Left cardiac atrium (tissue), 4 donors: ENCODE measurements around the gene FAM174A. TPM values are rescaled to one million over a fixed set of nuclear protein-coding genes. Genes with fewer than 3 reads are reported as not detected.
"Not testable (repeated sequence)": the region's sequence is repeated elsewhere in the genome, so short reads cannot be mapped to it uniquely, and the experiment has no call there.

ENCODE experiments used
- ATAC-seq, 2 donors: fragments of 200-7000 bp; cut with Tn5 transposase; one replicate each; pipeline ENCODE4 v1.9.1; 2020; ENCODE audit warnings: mild to moderate bottlenecking in 2 of 2, moderate library complexity in 2 of 2
- DNase-seq: peaks from one replicate; pipeline ENCODE4 v3.0.0-alpha.2; 2020
- intact Hi-C, 2 donors: fragments of 100-400 bp; cut with DNase I; formaldehyde crosslinking; loops; one replicate each; pipeline versions ENCODE4 v1.14.1 to v1.15.1; 2022 to 2023
- total RNA-seq, 2 donors: library from RNA; stranded (reverse); fragmentation: NEBNext Ultra II Directional; extraction: Animal tissue kit (Norgen Biotek cat#: 25700); gene quantifications; one replicate each; pipeline ENCODE4 v1.2.1, GENCODE V29; 2021
- donor health status: DM: no; HTN: yes; CAD: no.
- donor health status: DM: no; HTN: yes; CAD: no; lungs with severe emphysema.
- donor health status: DM: yes; HTN: yes; CAD: no.
- donor health status: Dilated cardiomyopathy.

FAM174A gene
- total RNA-seq, 2 donors from 2014 or later = 12.6 to 20.8 TPM

- no peak for ATAC-seq
- no peak for DNase-seq
- intact Hi-C loops = no loop called here
Measured at GRCh38 chr5:100566382-100567141, 31.4 kb downstream of the FAM174A start.

GRCh38 chr5:100574716-100575115 is 39.5 kb downstream of the FAM174A start:
- ATAC-seq (no peak), DNase-seq (no peak)
- intact Hi-C loops = no loop called here

DNA sequence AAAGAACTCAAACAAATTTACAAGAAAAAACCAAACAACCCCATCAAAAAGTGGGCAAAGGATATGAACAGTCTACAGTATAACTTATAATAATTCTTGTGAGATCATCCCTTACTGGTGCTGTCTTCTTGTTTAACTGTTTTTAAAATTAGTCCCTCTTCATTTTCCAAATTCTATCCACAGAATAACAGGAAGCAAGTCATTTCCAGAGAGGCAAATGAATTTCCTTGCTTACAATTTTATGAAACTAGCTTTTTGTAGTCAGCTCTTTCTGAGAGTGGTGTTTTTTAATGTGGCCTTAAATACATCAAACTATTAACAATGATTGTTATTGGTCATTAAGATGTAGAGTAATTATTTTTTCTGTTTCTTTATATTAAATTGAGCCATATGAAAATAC is 40.6 kb downstream of the FAM174A start:
- intact Hi-C loops = no loop called here
- ATAC-seq (no peak), DNase-seq (no peak)

GRCh38 chr5:100576217-100576751 is 41.1 kb downstream of the FAM174A start:
- DNase-seq (no peak), ATAC-seq (no peak)
- intact Hi-C loops = no loop called here

DNA sequence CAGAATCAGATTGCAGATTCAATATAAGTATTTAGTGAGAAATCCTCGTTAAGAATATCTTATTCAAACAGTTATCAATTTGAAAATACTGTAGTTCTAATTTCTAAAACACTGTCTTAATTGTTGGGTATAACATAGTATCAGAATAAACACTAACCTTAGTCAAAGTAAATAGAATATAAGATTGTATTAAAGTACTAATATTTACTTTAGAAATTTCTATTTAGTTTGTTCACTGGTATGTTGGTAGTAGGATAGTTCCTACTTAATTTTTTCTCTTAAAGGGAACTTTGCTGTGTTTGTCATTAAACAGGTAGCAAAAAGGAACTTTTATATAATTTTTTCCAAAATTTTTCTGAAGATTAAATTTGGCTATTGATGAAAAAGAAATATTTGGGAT is 42.3 kb downstream of the FAM174A start:
- ATAC-seq (no peak), DNase-seq (no peak)
- intact Hi-C loops = no loop called here

- ATAC-seq (no peak), DNase-seq (no peak)
- intact Hi-C loops = no loop called here
Measured at GRCh38 chr5:100584069-100584468, 48.9 kb downstream of the FAM174A start.

- DNase-seq (no peak), ATAC-seq (no peak)
- intact Hi-C loops = no loop called here
Measured at GRCh38 chr5:100584889-100585288, 49.7 kb downstream of the FAM174A start.

- no peak for ATAC-seq
- intact Hi-C loops = no loop called here
- DNase-seq = no peak
Measured at GRCh38 chr5:100590867-100591266, 55.7 kb downstream of the FAM174A start.

DNA sequence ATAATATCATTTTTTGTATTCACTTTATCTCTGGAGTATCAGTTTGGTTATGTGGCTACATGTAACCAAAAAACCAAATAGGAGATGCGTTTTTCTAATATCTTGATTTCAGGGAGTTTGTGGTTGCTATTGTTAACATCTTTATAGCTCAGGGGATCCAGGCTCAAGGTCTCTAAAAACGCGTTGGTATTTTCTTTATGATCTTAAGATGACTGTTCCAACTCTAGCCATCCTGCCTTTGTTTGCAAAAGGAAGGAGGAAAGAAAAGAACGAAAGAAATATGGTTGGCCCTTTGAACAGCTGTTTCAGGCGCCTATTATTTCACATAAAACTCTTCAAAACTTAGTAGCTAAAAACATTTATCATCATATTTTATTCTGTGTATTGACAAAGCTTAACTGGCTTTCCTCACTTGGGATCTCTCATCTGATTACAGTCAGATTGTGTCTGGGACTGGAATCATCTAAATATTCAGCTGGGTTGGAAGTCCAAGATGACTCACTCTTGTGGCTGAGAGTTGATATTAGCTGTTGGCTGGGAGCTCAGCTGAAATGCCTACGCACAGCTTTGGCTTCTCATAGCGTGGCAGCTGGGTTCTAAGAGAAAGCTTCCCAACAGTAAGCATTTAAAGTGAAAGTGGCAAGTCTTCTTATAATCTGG is 60.1 kb downstream of the FAM174A start:
- DNase-seq = peak; percentile 37
- intact Hi-C loops = no loop called here
- peak; percentile 88 to 98 for ATAC-seq

DNA sequence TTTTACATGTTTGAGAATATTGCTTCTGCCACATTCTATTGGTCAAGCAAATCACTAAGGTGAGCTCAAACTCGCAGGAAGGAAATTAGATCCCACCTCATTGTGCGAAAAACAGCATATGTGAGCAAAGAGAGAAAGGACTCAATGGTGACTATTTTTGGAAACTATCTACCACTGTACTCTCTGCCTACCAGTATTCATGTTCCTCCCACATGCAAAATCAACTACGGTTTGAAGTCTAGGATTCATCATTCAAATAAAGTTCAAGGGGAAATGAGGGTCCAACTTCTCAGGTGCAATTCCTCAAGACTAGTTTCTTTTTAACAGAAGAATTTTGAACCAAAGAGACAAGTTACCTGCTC is 60.6 kb downstream of the FAM174A start:
- ATAC-seq = peak in 1 of 2 donors; percentile 45
- DNase-seq = no peak
- intact Hi-C loops = no loop called here

DNA sequence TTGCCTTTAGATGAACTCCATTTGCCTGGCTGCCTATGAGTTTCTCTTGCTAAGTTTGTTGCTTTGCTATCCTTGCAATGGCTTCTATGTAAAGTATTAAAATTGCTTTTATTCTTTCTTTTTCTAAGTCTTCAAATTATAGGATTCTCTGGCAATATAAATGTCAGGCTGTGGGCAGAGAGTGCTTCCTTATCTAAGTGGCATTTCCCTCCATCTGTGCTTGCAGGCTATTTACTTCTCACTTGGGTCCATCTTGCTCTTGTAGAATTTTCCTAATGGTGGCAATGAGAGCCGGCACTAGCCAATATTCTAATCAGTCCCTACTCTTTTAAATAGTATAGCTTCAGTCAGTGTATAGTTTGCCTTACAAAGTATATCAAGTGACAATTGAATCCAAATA is 63.3 kb downstream of the FAM174A start:
- ATAC-seq (no peak), DNase-seq (no peak)
- intact Hi-C loops = no loop called here

DNA sequence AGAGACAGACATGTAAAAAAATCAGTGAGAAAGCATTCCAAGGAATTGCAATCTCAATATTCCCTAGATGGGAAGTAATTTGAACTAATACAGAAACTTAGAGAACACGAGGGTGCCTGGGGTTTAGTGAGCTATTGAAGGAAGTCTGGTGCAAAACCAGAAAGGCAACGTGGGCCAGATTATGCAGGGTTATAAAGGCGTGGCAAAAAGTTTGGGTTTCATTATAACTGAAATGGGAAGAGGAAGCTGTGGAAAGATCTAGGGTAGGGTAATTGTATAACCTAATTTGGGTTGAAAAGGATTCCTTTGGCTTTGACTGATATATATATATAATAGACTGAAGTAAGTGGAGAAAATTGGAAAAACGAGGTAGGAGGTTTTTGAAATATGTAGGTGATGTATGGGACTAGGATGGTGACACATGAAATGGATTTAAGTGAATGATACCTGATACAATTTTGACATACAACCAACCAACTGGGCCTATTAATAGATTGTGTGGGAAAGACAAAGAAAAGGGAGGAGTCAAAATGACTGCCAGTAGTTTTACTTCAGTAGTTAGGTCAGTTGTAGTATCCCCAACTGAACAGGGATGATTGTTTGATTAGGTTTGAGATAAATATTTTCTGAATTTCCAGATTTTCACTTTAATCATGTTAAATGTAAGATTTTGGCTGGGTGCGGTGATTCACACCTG is 65.3 kb downstream of the FAM174A start:
- no peak for ATAC-seq
- DNase-seq = no peak
- intact Hi-C loops = no loop called here

- intact Hi-C loops = no loop called here
- DNase-seq = no peak
- no peak for ATAC-seq
Measured at GRCh38 chr5:100603141-100603540, 68.0 kb downstream of the FAM174A start.

DNA sequence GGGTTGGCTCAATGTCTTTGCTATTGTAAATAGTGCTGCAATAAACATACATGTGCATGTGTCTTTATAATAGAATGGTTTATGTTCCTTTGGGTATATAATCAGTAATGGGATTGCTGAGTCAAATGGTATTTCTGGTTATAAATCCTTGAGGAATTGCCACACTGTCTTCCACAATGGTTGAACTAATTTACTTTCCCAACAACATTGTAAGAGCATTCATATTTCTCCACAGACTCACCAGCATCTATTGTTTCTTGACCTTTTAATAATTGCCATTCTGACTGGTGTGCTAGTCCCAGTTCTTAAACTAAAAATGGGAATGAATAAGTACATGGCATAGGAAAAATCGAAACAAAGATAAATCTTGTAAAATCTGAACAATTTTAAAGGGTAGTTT is 68.8 kb downstream of the FAM174A start:
- DNase-seq, ATAC-seq, intact Hi-C loops: not testable (repeated sequence)

DNA sequence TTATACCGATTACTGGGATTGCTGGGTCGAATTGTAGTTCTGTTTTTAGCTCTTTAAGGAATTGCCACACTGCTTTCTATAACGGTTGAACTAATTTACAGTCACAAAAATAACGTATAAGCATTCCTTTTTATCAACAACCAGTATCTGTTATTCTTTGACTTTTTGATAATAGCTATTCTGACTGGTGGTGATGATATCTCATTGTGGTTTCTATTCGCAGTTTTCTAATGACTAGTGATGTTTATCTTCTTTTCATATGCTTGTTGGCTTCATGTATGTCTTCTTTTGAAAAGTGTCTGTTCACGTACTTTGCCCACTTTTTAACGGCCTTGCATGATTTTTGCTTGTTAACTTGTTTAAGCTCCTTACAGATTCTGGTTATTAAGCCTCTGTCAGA is 74.4 kb downstream of the FAM174A start:
- no peak for DNase-seq
- ATAC-seq = no peak
- intact Hi-C loops = no loop called here

GRCh38 chr5:100614308-100614707 is 79.1 kb downstream of the FAM174A start:
- no peak for DNase-seq
- no peak for ATAC-seq
- intact Hi-C loops = no loop called here

DNA sequence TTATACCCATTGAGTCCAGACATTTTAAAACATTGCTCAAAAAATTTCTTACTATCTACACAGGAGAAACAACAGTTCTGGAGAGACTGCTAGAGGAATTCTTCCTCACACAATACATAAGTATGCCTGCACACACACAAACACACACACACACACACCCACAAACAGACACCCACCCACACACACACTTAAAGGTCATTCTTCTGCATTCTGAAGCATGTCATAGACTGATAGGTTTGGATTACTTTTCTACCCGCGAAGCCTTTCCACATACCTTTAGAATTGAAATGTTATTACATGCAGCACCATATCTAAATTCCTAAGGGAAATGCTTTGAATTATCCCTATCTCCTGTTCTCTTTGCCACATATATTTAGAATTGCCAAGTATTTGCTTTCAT is 80.2 kb downstream of the FAM174A start:
- intact Hi-C loops = no loop called here
- ATAC-seq (no peak), DNase-seq (no peak)

DNA sequence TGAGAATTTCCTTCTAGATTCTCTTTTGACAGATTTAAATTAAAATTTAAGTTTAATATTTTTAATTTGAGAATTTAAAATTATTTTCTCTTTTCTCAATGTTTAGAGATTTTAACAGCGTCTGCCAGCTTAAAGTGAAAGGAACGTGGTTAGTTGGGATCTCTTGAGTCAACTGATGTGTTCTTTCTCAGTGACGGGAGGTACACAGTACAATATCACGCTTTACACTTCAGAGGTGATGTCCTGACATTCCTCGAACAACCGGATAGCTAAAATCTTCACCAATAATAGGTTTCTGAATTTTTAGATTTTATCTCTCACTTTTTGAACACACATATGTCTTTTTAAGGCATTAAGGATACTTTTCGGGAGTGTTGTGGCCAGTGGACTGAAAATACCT is 81.1 kb downstream of the FAM174A start:
- ATAC-seq (no peak), DNase-seq (no peak)
- intact Hi-C loops = no loop called here

- ATAC-seq (no peak), DNase-seq (no peak)
- intact Hi-C loops = no loop called here
Measured at GRCh38 chr5:100616981-100617380, 81.8 kb downstream of the FAM174A start.

GRCh38 chr5:100623719-100624118 is 88.5 kb downstream of the FAM174A start:
- DNase-seq (no peak), ATAC-seq (peak in 1 of 2 donors; percentile 24)
- intact Hi-C loops = loop anchor here in 1 of 2 donors (10.0 kb wide), 1 partner anchor 281 kb away; the partner anchor contains the start of gene ST8SIA4
